SK-N-SH treated with all-trans-retinoic acid at 6 μM for 48 hours (cell line): ENCODE data around the gene NKX1-1.

Experiments used
- ARNTL ChIP-seq: fragments of 450-650 bp; formaldehyde crosslinking; IDR thresholded peaks from 2 replicates; pipeline ENCODE4 v1.5.0; 2020; ENCODE audit warnings: low read depth, mild to moderate bottlenecking, moderate library complexity, borderline replicate concordance
- BACH2 ChIP-seq: fragments of 250-450 bp; sonication (Bioruptor Pico); IDR thresholded peaks from 2 replicates; pipeline ENCODE4 v1.9.0; 2021; ENCODE audit warnings: mild to moderate bottlenecking, borderline replicate concordance
- CREB5 ChIP-seq: fragments of 250-450 bp; sonication (Bioruptor Pico); IDR thresholded peaks from 2 replicates; pipeline ENCODE4 v1.5.1; 2020; ENCODE audit warnings: low read depth, mild to moderate bottlenecking, moderate library complexity
- CSDC2 ChIP-seq: fragments of 250-450 bp; sonication (Bioruptor Pico); IDR thresholded peaks from 2 replicates; pipeline ENCODE4 v1.5.0; 2020; ENCODE audit warnings: mild to moderate bottlenecking, moderate library complexity
- GLIS3 ChIP-seq: fragments of 250-450 bp; sonication (Bioruptor Pico); IDR thresholded peaks from 2 replicates; pipeline ENCODE4 v1.5.0; 2020; ENCODE audit warnings: mild to moderate bottlenecking, moderate library complexity
- ISL1 ChIP-seq: fragments of 250-450 bp; sonication (Bioruptor Pico); IDR thresholded peaks from 2 replicates; pipeline ENCODE4 v2.1.2; 2022; ENCODE audit warnings: mild to moderate bottlenecking, moderate library complexity
- OSR1 ChIP-seq: fragments of 250-450 bp; sonication (Bioruptor Pico); IDR thresholded peaks from 2 replicates; pipeline ENCODE4 v1.8.0; 2022; ENCODE audit warnings: moderate library complexity, mild to moderate bottlenecking, inconsistent platforms
- PATZ1 ChIP-seq: fragments of 250-450 bp; sonication (Bioruptor Pico); IDR thresholded peaks from 2 replicates; pipeline ENCODE4 v1.8.0; 2020; ENCODE audit warnings: mild to moderate bottlenecking, moderate library complexity, borderline replicate concordance
- POU6F1 ChIP-seq: fragments of 250-450 bp; sonication (Bioruptor Pico); IDR thresholded peaks from 2 replicates; pipeline ENCODE4 v1.8.0; 2021; ENCODE audit warnings: low read depth, mild to moderate bottlenecking, moderate library complexity, borderline replicate concordance
- RARB ChIP-seq: fragments of 250-450 bp; sonication (Bioruptor Pico); IDR thresholded peaks from 2 replicates; pipeline ENCODE4 v1.8.0; 2021; ENCODE audit warnings: mild to moderate bottlenecking, moderate library complexity
- TCF4 ChIP-seq: fragments of 250-450 bp; sonication (Bioruptor Pico); IDR thresholded peaks from 2 replicates; pipeline ENCODE4 v1.8.0; 2021; ENCODE audit warnings: mild to moderate bottlenecking, moderate library complexity, borderline replicate concordance
- ZFP3 ChIP-seq: fragments of 250-450 bp; sonication (Bioruptor Pico); IDR thresholded peaks from 2 replicates; pipeline ENCODE4 v1.5.0; 2020; ENCODE audit warnings: mild to moderate bottlenecking, moderate library complexity
- ZFP30 ChIP-seq: fragments of 450-650 bp; formaldehyde crosslinking; IDR thresholded peaks from 2 replicates; pipeline ENCODE4 v1.5.0; 2022; ENCODE audit warnings: mild to moderate bottlenecking, moderate library complexity

- TF ChIP-seq BACH2 (CRISPR knock-in tag): no peak
- no peak for TF ChIP-seq TCF4 (CRISPR knock-in tag)
- TF ChIP-seq ZFP30: no peak
- TF ChIP-seq ZFP3 (CRISPR knock-in tag): no peak
- no peak for TF ChIP-seq POU6F1 (CRISPR knock-in tag)
- TF ChIP-seq ISL1 (CRISPR knock-in tag): no peak
- TF ChIP-seq GLIS3 (CRISPR knock-in tag): no peak
- no peak for TF ChIP-seq RARB (CRISPR knock-in tag)
- TF ChIP-seq ARNTL (CRISPR knock-in tag): no peak
- TF ChIP-seq CREB5 (CRISPR knock-in tag): no peak
- TF ChIP-seq PATZ1 (CRISPR knock-in tag): no peak
- TF ChIP-seq OSR1 (CRISPR knock-in tag): no peak
- TF ChIP-seq CSDC2 (CRISPR knock-in tag): no peak
Observed at GRCh38 chr4:1451106-1451751, 45.0 kb upstream of the NKX1-1 start.
